ENCODE data around the gene DDAH2.

Gene DDAH2

DNA sequence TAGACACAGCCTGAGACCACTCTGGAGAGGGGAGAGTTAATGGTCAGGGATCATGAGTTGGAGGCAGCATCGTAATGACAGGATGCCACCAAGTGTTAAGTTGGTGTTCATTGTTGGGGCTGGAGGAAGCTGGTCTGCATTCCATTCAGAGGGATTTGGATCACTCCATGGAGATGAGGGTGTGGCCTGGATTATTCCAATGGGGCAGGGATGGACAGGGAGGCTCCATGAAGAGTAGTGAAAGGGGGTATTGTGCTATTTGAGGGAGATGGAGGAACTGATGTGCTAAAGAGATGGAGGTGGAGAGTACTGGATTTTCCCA lies 34.5 kb upstream of the DDAH2 start:
- TF ChIP-seq ZNF384 (IDR thresholded peaks at IDR 0.05) = no peak
- TF ChIP-seq, protein P1, sequence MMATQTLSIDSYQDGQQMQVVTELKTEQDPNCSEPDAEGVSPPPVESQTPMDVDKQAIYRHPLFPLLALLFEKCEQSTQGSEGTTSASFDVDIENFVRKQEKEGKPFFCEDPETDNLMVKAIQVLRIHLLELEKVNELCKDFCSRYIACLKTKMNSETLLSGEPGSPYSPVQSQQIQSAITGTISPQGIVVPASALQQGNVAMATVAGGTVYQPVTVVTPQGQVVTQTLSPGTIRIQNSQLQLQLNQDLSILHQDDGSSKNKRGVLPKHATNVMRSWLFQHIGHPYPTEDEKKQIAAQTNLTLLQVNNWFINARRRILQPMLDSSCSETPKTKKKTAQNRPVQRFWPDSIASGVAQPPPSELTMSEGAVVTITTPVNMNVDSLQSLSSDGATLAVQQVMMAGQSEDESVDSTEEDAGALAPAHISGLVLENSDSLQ (IDR thresholded peaks at IDR 0.05) = no peak
- no peak for TF ChIP-seq FOXM1 (IDR thresholded peaks at IDR 0.05; ENCODE audit: borderline replicate concordance)
- TF ChIP-seq HDGF (IDR thresholded peaks at IDR 0.05; ENCODE audit: borderline replicate concordance) = no peak
- no peak for TF ChIP-seq SP1 (IDR thresholded peaks at IDR 0.05)
- no peak for TF ChIP-seq FOXK2 (IDR thresholded peaks at IDR 0.05)
- TF ChIP-seq SUZ12 (IDR thresholded peaks at IDR 0.05) = no peak
- ChIA-PET POLR2A (interaction anchor here (1.0 kb wide), 1 partner anchor 24 kb away, joined by 3 read pairs; the partner anchor contains the start of gene MSH5), CTCF (no interaction called here)
- DNase-seq (ENCODE audit: extremely low spot score) = no peak

GRCh38 chr6:31762878-31763618 lies 33.9 kb upstream of the DDAH2 start:
- TF ChIP-seq ARNT (IDR thresholded peaks at IDR 0.05) (no peak), HDGF (IDR thresholded peaks at IDR 0.05; ENCODE audit: borderline replicate concordance) (no peak), BHLHE40 (IDR thresholded peaks at IDR 0.05; ENCODE audit: borderline replicate concordance) (no peak), TARDBP (IDR thresholded peaks at IDR 0.05) (no peak), ZNF384 (IDR thresholded peaks at IDR 0.05) (no peak), FOXK2 (IDR thresholded peaks at IDR 0.05) (no peak), NFRKB (IDR thresholded peaks at IDR 0.05) (no peak), LEF1 (IDR thresholded peaks at IDR 0.05; ENCODE audit: borderline replicate concordance) (no peak), FOXA1 (IDR thresholded peaks at IDR 0.05) (no peak)
- POLR2A ChIA-PET = interaction anchor here (1.0 kb wide), 1 partner anchor 23 kb away, joined by 3 read pairs; the partner anchor contains the start of gene MSH5
- CTCF ChIA-PET = no interaction called here
- DNase-seq (ENCODE audit: extremely low spot score) = no peak

GRCh38 chr6:31762356-31762755 lies 33.3 kb upstream of the DDAH2 start, which contains the start of gene SAPCD1:
Gene SAPCD1 (plus strand): TSS chr6:31762656. CDS start chr6:31763055, 399 bp downstream.
- no peak for TF ChIP-seq FOXM1 (IDR thresholded peaks at IDR 0.05; ENCODE audit: borderline replicate concordance)
- TF ChIP-seq ZNF384 (IDR thresholded peaks at IDR 0.05) = no peak
- TF ChIP-seq ARNT (IDR thresholded peaks at IDR 0.05) = no peak
- no peak for TF ChIP-seq FOXK2 (IDR thresholded peaks at IDR 0.05)
- no peak for TF ChIP-seq NFRKB (IDR thresholded peaks at IDR 0.05)
- no peak for TF ChIP-seq LEF1 (IDR thresholded peaks at IDR 0.05; ENCODE audit: borderline replicate concordance)
- no peak for TF ChIP-seq SP1 (IDR thresholded peaks at IDR 0.05)
- TF ChIP-seq ELF4 (IDR thresholded peaks at IDR 0.05) = no peak
- POLR2A ChIA-PET = no interaction called here
- CTCF ChIA-PET = no interaction called here
- no peak for DNase-seq (ENCODE audit: extremely low spot score)

GRCh38 chr6:31761343-31761742 lies 32.2 kb upstream of the DDAH2 start:
- DNase-seq (ENCODE audit: extremely low spot score) = no peak
- POLR2A ChIA-PET = no interaction called here
- TF ChIP-seq HDGF (IDR thresholded peaks at IDR 0.05; ENCODE audit: borderline replicate concordance) (no peak), BHLHE40 (IDR thresholded peaks at IDR 0.05; ENCODE audit: borderline replicate concordance) (no peak), ARNT (IDR thresholded peaks at IDR 0.05) (no peak), FOXA1 (IDR thresholded peaks at IDR 0.05) (no peak), SP1 (IDR thresholded peaks at IDR 0.05) (no peak), LEF1 (IDR thresholded peaks at IDR 0.05; ENCODE audit: borderline replicate concordance) (no peak), NFRKB (IDR thresholded peaks at IDR 0.05) (no peak), FOXK2 (IDR thresholded peaks at IDR 0.05) (no peak), TARDBP (IDR thresholded peaks at IDR 0.05) (no peak), SUZ12 (IDR thresholded peaks at IDR 0.05) (no peak), ELF4 (IDR thresholded peaks at IDR 0.05) (no peak), L3MBTL2 (conservative IDR thresholded peaks at IDR 0.05) (no peak), CTBP1 (IDR thresholded peaks at IDR 0.05; ENCODE audit: borderline replicate concordance) (no peak), FOXM1 (IDR thresholded peaks at IDR 0.05; ENCODE audit: borderline replicate concordance) (no peak), ZNF384 (IDR thresholded peaks at IDR 0.05) (no peak)
- TF ChIP-seq, protein P1 (IDR thresholded peaks at IDR 0.05) = no peak
- CTCF ChIA-PET = no interaction called here

- ChIA-PET POLR2A (interaction anchor here (0.9 to 1.0 kb wide), 2 partner anchors 12 to 46 kb away, joined by 3 read pairs; partner anchors contain the start of gene LSM2), CTCF (interaction anchor here (1.1 kb wide), 1 partner anchor 9 kb away, joined by 3 read pairs; no protein-coding TSS in a partner anchor)
- no peak for DNase-seq (ENCODE audit: extremely low spot score)
- TF ChIP-seq CTBP1 (IDR thresholded peaks at IDR 0.05; ENCODE audit: borderline replicate concordance) = no peak
Measured at GRCh38 chr6:31760790-31761189, 31.7 kb upstream of the DDAH2 start.

- DNase-seq (ENCODE audit: extremely low spot score) = no peak
- no peak for TF ChIP-seq L3MBTL2 (conservative IDR thresholded peaks at IDR 0.05)
- TF ChIP-seq SUZ12 (IDR thresholded peaks at IDR 0.05) = no peak
- TF ChIP-seq ZNF384 (IDR thresholded peaks at IDR 0.05) = no peak
- no peak for TF ChIP-seq CTBP1 (IDR thresholded peaks at IDR 0.05; ENCODE audit: borderline replicate concordance)
- TF ChIP-seq LEF1 (IDR thresholded peaks at IDR 0.05; ENCODE audit: borderline replicate concordance) = no peak
- no peak for TF ChIP-seq HDGF (IDR thresholded peaks at IDR 0.05; ENCODE audit: borderline replicate concordance)
- TF ChIP-seq, protein P1 (IDR thresholded peaks at IDR 0.05) = no peak
- TF ChIP-seq SP1 (IDR thresholded peaks at IDR 0.05) = no peak
- no peak for TF ChIP-seq TARDBP (IDR thresholded peaks at IDR 0.05)
- TF ChIP-seq NFRKB (IDR thresholded peaks at IDR 0.05) = no peak
- TF ChIP-seq FOXK2 (IDR thresholded peaks at IDR 0.05) = no peak
- no peak for TF ChIP-seq BHLHE40 (IDR thresholded peaks at IDR 0.05; ENCODE audit: borderline replicate concordance)
- no peak for TF ChIP-seq ARNT (IDR thresholded peaks at IDR 0.05)
- no peak for TF ChIP-seq FOXA1 (IDR thresholded peaks at IDR 0.05)
- TF ChIP-seq ELF4 (IDR thresholded peaks at IDR 0.05) = no peak
- no peak for TF ChIP-seq FOXM1 (IDR thresholded peaks at IDR 0.05; ENCODE audit: borderline replicate concordance)
- POLR2A ChIA-PET = interaction anchor here (0.6 to 2.7 kb wide), 3 partner anchors 18 to 29 kb away, joined by 4 to 22 read pairs (median 5); partner anchors contain the start of genes DDAH2 and MSH5
- CTCF ChIA-PET = interaction anchor here (0.6 kb wide), 1 partner anchor 26 kb away, joined by 3 read pairs; no protein-coding TSS in a partner anchor
Measured at GRCh38 chr6:31758281-31758680, 29.2 kb upstream of the DDAH2 start.
